ELR (cell line): ENCODE results near the gene ALOX5.
A peak's percentile ranks its signal among the peaks of the same experiment; 100 is the strongest.
"Not testable (repeated sequence)": the region's sequence is repeated elsewhere in the genome, so short reads cannot be mapped to it uniquely, and the experiment has no call there.

ENCODE experiments used
- DNase-seq: peaks from one replicate; pipeline ENCODE4 v3.0.0-alpha.2; 2015; ENCODE audit warnings: low read depth

Gene ALOX5

DNA sequence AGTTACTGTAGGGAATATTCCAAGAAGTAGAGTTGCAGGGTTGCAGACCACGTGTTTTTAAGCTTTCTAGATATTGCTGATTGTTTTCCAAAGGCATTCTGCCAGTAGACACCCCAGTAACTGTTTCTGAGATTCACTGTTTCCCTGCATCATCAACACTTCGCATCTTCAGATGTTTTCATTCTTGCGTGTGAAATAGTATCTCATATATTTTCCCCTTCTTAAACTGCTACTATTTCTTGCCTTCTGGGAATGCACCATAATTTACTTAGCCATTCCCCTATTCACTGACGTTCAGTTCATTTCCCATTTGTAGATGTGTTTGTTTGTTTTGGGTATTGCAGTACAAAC is 30.7 kb downstream of the ALOX5 start:
- DNase-seq = no peak

- DNase-seq = no peak
Observed at GRCh38 chr10:45407542-45407941, 33.5 kb downstream of the ALOX5 start.

DNA sequence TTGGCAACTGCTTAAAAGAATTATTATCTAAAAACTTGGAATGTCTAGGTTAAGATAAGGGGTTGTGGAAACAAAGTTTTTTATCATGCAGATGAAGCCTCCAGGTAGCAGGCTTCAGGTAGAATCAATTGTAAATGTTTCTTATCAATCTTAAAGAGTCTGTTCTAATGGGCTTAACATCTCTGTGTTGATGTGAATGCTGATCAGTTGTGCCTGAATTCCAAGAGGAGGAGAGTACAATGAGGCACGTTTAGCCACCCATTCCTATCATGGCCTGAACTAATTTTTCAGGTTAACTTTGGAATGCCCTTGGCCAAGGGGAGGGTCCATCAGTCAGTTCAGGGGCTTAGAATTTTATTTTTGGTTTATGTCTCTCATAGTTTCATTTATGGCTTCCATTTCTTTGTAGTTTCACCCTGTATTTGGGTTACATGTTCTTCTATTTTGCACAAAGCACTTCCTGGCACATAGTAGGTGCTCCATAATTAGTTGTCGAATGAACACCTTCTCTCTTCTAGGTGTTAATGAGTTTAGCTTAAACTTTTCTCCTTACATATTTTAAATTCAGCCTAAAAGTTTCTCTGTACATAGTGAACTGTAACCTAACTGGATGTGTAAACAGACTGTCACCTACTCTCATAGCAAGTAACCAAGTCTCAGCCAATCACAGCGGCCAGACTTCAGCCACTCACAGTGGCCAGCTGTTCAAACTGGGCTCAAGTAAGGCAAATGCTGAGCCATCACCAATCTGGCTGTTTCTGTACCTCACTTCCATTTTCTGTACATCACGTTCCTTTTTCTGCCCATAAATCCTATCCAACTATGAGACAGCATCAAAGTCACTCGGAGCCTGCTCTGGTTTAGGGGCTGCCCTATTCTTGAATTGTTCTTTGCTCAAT is 34.7 kb downstream of the ALOX5 start:
- DNase-seq = no peak

GRCh38 chr10:45409347-45409746 is 35.3 kb downstream of the ALOX5 start:
- not testable (repeated sequence) for DNase-seq

DNA sequence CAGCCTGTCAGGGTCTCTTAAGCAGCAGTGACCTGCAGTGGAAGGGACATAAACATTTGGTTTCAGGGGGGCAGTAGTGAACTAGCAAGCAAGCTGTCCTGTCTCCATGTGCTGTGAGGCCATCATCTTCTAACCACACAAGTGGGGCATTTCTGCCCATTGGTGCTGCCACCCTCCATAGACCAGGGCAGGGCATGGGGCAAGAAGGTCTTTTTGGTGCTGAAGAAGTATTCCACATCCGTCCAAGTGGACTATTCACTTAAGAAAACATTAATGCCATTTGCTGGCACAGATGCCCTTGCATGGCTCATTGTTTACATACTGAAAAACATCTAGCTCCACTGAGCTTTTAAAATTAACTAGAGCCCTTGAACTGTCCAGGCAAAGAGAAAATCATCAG is 35.8 kb downstream of the ALOX5 start:
- DNase-seq = no peak

GRCh38 chr10:45410489-45410806 is 36.4 kb downstream of the ALOX5 start:
- no peak for DNase-seq

DNA sequence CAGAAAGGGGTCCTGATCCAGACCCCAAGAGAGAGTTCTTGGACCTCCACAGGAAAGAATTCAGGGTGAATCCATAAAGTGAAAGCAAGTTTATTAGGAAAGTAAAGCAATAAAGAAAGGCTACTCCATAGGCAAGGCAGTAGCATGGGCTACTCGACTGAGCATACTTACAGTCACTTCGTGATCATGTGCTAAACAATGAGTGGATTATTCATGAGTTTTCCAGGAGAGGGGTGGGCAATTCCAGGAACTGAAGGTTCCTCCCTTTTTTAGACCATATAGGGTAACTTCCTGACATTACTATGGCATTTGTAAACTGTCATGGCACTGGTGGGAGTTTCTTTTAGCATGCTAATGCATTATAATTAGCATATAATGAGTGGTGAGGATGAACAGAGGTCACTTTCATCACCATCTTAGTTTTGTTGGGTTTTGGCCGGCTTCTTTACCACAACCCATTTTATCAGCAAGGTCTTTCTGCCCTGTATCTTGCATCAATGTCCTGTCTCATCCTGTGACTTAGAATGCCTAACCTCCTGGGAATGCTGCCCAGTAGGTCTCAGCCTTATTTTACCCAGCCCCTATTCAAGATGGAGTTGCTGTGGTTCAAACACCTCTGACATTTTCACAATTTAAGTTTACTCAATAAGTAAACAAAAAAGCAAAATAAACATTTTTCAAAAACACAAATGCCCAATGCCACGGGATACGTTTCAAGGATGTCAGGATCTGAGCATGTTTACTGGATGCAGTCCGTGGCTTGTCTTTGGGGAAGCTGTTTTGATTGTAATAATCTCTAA is 37.0 kb downstream of the ALOX5 start:
- DNase-seq = no peak

GRCh38 chr10:45411607-45411940 is 37.6 kb downstream of the ALOX5 start:
- DNase-seq = no peak

GRCh38 chr10:45415062-45415461 is 41.0 kb downstream of the ALOX5 start:
- DNase-seq = not testable (repeated sequence)

GRCh38 chr10:45416603-45417002 is 42.6 kb downstream of the ALOX5 start:
- no peak for DNase-seq

- no peak for DNase-seq
Observed at GRCh38 chr10:45417746-45418145, 43.7 kb downstream of the ALOX5 start.

DNA sequence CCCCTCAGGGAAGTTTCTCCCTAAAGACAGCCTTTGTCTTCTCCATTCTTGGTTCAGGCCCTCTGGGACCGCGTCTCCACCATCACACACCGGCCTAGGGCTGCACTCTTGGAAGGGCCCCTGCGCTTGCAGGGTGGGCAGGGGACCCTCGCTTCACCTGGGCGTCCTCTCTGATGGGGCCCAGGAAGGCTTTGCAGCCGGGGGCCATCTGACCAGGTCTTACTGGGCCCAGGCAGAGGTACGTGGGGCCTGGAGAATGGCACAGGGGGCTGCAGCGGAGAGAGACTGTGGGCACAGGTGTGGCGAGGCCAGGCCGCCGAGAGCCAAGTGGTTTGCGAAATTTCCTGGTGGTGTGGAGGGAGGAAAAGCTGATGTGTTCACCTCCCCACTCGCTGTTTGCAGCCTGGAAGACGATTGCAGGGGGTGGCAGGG is 44.4 kb downstream of the ALOX5 start:
- no peak for DNase-seq

DNA sequence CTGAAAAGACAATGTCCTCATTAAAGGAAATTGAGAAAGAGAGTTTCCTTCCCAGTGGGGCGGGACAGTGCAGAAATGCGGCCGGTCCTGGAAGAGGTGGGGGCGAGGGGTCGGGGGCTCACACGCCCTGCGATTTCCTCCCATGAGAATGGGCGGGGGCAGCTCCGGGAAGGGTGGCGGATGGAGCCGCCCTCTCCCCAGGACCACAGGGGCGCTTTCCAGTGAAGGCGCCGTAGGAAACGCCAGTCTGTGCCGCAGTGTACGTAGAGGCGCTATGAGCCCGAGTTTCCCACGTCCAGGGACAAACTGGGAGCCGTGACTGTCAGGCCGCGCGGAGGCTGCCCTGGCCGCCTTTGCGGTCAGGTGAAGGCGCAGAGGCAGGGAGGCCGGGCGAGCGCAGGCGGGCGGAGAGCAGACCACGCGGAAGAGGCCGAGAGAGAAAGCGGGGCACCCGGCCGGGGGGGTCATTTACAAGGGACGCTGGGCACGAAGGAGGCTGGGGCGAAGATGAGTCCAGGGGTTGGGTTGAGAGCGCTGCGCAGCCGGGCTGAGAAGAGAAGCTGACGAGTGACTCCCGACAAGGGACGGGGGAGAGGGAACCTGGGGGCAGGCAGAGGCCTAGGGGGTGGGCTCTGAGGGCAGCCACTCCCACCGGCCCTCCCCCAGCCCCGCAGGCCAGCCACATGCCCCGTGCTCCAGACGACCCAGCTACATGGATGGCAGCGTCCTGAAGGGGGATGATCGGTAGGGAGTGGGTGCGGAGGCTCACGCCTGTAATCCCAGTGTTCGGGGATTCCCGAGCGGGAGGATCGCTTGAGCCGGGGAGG is 45.0 kb downstream of the ALOX5 start:
- peak; percentile 42 for DNase-seq

- DNase-seq = no peak
Observed at GRCh38 chr10:45419676-45420025, 45.6 kb downstream of the ALOX5 start.

DNA sequence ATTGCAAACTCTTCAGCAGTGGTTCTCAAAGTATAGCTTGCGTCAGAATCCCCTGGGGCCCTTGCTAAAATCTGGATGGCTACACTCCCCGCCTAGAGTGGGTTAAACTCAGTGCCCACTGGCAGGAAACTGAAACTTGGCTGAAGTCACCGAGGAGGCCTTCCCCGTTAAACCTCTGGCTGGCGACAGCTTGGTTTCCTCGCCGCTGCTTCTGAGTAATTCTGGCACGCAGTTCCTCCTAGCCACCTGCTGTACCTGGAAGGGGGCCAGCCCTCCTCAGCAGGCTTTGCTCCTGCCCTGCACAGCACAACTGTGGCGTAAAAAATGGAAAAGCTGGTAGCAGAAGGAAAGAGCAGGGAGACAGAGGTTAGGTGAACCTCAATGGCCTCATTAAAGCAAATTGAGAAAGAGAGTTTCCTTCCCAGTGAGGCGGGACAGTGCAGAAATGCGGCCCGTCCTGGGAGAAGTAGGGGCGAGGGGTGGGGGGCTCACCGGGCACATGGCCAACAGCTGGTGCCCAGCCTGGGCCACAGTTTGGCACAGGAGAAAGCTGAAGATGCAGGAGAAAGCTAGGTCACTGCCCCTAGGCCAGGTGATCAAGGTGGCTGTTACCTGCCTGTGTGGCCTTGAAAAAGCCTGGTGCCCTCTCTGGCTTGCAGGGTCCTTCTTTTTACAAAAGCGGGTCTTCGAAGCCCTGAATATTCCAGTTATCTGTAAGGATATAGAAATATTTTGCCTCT is 46.6 kb downstream of the ALOX5 start:
- peak; percentile 32 for DNase-seq

DNA sequence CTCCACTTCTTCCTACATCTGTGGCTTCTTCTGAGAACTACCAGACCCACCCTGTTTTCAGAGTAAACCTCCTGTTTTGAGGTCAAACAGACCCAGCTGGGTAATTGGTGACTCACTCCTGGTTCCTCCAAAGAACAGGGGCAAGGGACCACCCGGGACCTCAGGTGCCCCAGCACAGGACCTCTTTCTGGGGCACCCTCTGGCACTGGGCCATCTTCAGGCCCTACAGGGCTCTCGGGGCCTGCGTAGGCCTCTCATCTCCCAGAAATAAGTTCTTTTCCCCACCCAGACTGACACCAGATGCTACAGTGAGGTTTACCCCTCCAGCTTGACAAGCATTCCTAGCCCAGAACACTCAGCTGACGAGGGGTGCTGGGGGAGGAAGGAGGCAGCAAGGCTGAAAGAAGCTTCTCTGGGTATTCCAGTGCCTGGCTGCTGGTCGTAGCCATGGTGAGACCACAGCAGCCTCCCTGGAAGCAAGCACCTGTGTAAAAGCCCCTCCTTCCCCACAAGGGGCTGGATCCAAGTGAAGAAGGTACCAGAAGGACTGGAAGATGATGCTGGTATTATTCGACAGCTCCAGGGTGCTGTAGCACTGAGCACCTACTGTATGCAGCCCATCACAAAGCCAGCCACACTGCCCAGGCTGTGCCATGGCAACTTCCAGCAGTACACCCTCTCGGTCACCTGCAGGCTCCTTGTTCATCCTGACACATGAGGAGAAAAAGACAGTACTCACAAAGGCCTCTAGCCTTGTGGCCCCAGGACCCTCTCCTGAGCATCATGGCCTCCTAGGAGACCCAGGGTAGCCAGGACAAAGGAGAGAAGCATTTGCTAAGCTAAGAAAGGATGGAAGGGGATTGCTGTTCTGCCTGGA is 47.4 kb downstream of the ALOX5 start:
- no peak for DNase-seq

- no peak for DNase-seq
Observed at GRCh38 chr10:45422207-45422865, 48.3 kb downstream of the ALOX5 start.

DNA sequence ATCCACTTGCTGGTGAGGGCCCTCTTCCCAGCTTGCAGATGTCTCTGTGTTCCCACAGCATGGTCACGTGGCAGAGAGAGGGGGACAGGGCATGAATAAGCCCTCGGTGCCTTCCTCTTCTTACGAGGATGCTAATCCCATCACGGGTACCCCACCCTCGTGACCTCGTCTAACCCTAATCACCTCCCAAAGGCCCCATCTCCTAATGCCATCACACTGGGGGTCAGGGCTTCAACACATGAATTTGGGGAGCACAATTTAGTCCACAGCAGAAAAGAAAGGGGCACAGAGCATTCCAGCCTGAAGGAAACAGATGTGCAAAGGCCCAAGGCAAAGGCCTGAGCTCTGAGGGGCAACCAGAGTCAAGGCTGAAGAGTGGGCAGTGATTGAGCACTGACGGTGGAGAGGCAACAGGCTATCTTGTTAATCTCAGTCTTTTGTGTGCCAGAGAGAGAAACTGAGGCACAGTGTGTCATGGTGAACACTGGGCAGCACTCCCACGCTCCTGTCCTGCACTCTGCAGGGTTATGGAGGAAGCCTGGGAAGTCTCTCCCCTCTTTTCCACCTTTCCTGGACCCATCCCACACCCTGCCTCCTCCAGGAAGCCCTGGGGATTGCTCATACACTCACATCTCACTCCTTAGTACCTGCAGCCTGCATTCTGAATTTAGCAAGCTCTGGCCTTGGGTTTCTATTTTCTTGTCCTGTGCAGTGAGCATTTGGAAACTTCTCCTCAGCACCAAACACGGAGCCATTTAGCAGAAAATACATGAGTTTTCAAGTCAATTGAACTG is 49.0 kb downstream of the ALOX5 start:
- no peak for DNase-seq

DNA sequence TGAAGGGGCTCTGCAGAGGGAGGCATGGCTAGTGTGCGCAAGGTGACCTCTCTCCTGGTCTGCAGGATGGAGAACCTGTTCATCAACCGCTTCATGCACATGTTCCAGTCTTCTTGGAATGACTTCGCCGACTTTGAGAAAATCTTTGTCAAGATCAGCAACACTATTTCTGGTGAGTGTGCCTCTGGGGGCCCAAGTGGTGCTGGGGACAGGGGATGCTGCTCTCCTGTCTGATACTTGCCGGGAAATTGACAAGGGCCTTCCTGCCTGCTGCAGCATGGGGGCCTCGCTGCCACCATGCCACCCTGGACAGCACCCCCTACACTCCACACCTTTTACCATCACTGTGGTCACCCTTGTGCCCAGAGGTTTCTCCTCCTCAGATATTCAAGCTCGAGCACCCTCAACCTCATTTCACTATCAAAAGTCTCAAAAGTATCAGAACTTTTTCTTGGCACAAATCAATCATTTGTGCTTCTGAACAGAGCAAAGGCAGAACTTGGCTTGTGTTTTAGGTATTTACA is 50.0 kb downstream of the ALOX5 start:
- no peak for DNase-seq
